Esophagus squamous epithelium (tissue), 4 donors: ENCODE measurements around the gene BST1.

Experiments
- CTCF ChIP-seq, 6 experiments: fragments of 450-650 bp in 4 of 6; fragments of 200-600 bp in 2 of 6; sonication (generic) in 2 of 6; IDR thresholded peaks; one replicate each; pipeline ENCODE4 v1.5.1; 2016 to 2019; ENCODE audit warnings: antibody characterized with exemption in 6 of 6, mild to moderate bottlenecking in 4 of 6, moderate library complexity in 4 of 6
- POLR2A ChIP-seq, 4 donors: fragments of 450-650 bp; IDR thresholded peaks; one replicate each; pipeline ENCODE4 v1.6.1; 2017; ENCODE audit warnings: antibody characterized with exemption in 4 of 4, mild to moderate bottlenecking in 4 of 4, moderate library complexity in 3 of 4

GRCh38 chr4:15665753-15666365 is 37.0 kb upstream of the BST1 start:
- TF ChIP-seq CTCF (IDR thresholded peaks at IDR 0.05) (no peak), POLR2A (IDR thresholded peaks at IDR 0.05) (no peak)
